Type B pancreatic cell (in vitro differentiated cells): ENCODE results near the gene OR5B2. TPM values are rescaled to one million over a fixed set of nuclear protein-coding genes. Genes with fewer than 3 reads are reported as not detected.

Source experiments
- DNase-seq: peaks from one replicate; pipeline ENCODE4 v3.0.0; 2021; ENCODE audit warnings: mixed read lengths; ENCODE audit not compliant: unreplicated experiment; ENCODE audit errors: extremely low spot score
- H3K27ac Mint-ChIP-seq: 2 replicates; pipeline ENCODE4 v1.8.0; 2021; ENCODE audit warnings: mild to moderate bottlenecking, mixed read lengths
- H3K27me3 Mint-ChIP-seq: 2 replicates; pipeline ENCODE4 v1.8.0; 2021; ENCODE audit warnings: mixed read lengths
- H3K36me3 Mint-ChIP-seq: 2 replicates; pipeline ENCODE4 v1.8.0; 2021; ENCODE audit warnings: mixed read lengths
- H3K4me1 Mint-ChIP-seq: one replicate; pipeline ENCODE4 v1.8.0; 2021; ENCODE audit warnings: mixed read lengths; ENCODE audit not compliant: unreplicated experiment
- H3K4me3 Mint-ChIP-seq: 2 replicates; pipeline ENCODE4 v1.8.0; 2021; ENCODE audit warnings: mild to moderate bottlenecking, mixed read lengths
- H3K9me3 Mint-ChIP-seq: 2 replicates; pipeline ENCODE4 v1.8.0; 2021; ENCODE audit warnings: mixed read lengths
- total RNA-seq: library from RNA; stranded (reverse); gene quantifications from 2 replicates; pipeline ENCODE4 v1.2.1, GENCODE V29; 2021; ENCODE audit warnings: low replicate concordance
- TF ChIP-seq, protein P1 (sequence below): fragments of 200-600 bp; sonication (generic); conservative IDR thresholded peaks from 2 replicates; pipeline ENCODE4 v1.5.0; 2021; ENCODE audit warnings: antibody characterized with exemption, mild to moderate bottlenecking

The OR5B2 gene
- total RNA-seq, 1 donor from 2014 or later = not detected

DNA sequence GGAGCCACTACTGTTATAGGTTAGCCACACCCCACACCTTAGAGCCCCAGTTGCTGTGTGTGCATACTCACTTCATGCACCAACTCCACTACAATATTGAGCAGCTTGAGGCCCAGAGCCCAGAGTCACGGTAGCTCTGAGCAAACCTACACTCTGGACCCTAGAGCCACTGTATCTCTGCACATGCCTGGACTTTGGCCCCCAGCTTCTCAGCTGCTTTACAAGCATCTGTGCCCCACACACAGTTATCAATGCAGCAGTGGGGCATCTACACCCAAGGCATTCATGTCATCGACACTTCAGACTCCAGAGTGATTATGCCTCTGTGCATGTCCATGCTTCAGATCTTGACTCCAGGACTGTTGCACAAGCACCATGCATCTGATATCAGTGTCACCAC lies 16.4 kb upstream of the OR5B2 start:
- TF ChIP-seq, protein P1, sequence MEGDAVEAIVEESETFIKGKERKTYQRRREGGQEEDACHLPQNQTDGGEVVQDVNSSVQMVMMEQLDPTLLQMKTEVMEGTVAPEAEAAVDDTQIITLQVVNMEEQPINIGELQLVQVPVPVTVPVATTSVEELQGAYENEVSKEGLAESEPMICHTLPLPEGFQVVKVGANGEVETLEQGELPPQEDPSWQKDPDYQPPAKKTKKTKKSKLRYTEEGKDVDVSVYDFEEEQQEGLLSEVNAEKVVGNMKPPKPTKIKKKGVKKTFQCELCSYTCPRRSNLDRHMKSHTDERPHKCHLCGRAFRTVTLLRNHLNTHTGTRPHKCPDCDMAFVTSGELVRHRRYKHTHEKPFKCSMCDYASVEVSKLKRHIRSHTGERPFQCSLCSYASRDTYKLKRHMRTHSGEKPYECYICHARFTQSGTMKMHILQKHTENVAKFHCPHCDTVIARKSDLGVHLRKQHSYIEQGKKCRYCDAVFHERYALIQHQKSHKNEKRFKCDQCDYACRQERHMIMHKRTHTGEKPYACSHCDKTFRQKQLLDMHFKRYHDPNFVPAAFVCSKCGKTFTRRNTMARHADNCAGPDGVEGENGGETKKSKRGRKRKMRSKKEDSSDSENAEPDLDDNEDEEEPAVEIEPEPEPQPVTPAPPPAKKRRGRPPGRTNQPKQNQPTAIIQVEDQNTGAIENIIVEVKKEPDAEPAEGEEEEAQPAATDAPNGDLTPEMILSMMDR = no peak
- Mint-ChIP-seq H3K27ac (no peak overlapping the region), H3K36me3 (no peaks in the 10 kb centered on the region), H3K4me1 (no peaks in the 10 kb centered on the region), H3K4me3 (no peak overlapping the region), H3K9me3 (no peaks in the 10 kb centered on the region), H3K27me3 (no peaks in the 10 kb centered on the region)
- DNase-seq = no peak

DNA sequence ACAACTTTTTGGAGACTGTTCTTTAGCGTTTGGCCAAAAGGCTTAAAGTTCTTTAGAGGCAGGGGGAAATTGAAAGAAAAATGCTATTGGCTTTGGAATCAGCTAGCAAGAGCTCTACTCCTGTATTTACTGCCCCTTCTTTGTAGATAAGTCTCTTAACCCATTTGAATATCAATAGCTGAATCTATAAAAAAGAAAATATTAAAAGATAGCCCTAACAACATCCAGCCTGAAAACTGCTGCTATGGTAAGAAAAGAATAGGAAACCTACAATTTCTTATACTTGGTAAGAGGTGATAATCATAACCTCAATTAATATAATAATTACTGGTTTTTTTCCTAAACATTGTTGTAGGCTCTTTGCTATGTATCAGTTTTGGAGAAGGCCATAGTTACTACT lies 14.2 kb upstream of the OR5B2 start, which contains the start of gene OR5B12:
Gene OR5B12 (minus strand): TSS at position 101 of the 400 bp plus-strand sequence. CDS start 2,085 bp downstream, outside the sequence.
- Mint-ChIP-seq H3K4me3 (no peak within 1 kb of the TSS), H3K27me3 (no peaks in the 10 kb centered on the region), H3K9me3 (no peaks in the 10 kb centered on the region), H3K4me1 (no peaks in the 10 kb centered on the region), H3K27ac (no peak within 1 kb of the TSS), H3K36me3 (no peaks in the 10 kb centered on the region)
- no peak for DNase-seq
- TF ChIP-seq, protein P1 = no peak

DNA sequence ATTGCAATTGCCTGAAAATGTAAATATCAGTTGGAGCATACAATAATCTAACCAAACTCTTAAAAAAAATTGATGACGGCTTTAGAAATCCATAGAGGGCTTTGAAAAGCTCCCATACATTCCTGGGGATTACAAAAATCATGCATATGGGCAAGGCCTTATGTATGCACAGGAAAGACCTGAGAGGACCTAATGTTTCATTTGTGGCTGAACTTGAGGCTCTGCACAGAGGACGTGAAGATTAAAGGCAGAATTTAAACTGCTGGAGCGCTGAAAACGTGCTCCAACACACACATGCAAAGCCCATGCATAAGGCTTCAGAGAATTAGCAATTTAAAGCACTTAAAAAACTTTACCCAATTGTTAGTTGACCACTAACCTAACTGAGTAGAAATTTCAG lies 10.6 kb upstream of the OR5B2 start:
- no peak overlapping the region for H3K27ac Mint-ChIP-seq
- no peaks in the 10 kb centered on the region for H3K4me1 Mint-ChIP-seq
- H3K9me3 Mint-ChIP-seq = no peaks in the 10 kb centered on the region
- no peak overlapping the region for H3K4me3 Mint-ChIP-seq
- TF ChIP-seq, protein P1 = no peak
- DNase-seq = no peak
- H3K27me3 Mint-ChIP-seq = no peaks in the 10 kb centered on the region
- no peaks in the 10 kb centered on the region for H3K36me3 Mint-ChIP-seq

DNA sequence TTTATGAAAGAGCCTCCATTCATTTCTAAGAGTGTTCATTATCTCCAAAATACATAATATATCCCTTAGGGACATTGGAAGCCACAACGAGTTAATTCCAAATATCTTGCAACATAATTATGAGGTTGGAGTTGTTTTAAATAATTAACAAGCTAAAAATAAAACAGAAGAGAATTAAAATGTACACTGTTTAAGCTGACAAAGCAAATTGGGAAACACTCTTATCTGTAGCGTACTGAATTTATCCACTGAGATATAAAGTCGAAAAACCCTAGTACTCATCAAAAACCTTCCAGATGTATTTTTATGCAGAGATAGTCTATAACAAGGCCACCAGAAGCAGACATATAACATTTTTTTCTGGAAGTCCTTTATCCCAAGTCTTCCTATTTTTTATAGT lies 6.3 kb upstream of the OR5B2 start:
- Mint-ChIP-seq H3K36me3 (no peaks in the 10 kb centered on the region), H3K27ac (no peak overlapping the region), H3K9me3 (no peaks in the 10 kb centered on the region), H3K4me1 (no peaks in the 10 kb centered on the region), H3K27me3 (no peaks in the 10 kb centered on the region), H3K4me3 (no peak overlapping the region)
- DNase-seq = no peak
- TF ChIP-seq, protein P1 = no peak

DNA sequence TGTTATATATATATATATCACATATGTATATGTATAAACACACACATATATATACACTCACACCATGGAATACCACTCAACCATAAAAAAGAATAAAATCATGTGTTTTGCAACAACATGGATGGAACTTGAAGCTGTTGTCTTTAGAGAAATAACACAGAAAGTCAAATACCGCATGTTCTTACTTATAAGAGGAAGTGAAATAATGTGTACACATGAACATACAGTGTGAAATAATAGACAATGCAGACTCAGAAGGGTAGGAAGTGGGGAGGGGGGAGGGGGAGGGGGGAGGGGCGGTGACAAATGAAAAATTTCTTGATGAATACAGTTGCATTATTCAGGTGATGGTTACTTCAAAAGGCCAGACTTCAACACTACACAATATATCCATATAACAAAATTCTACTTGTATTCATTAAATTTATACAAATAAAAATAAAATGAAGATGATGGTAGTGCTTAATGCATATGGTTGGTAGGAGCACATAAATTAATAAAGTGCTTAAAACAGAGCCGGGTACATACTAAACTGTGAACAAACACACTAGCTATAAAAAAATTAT lies 5.8 kb upstream of the OR5B2 start:
- H3K27ac Mint-ChIP-seq = no peak overlapping the region
- no peaks in the 10 kb centered on the region for H3K36me3 Mint-ChIP-seq
- no peak overlapping the region for H3K4me3 Mint-ChIP-seq
- H3K27me3 Mint-ChIP-seq = no peaks in the 10 kb centered on the region
- H3K9me3 Mint-ChIP-seq = no peaks in the 10 kb centered on the region
- TF ChIP-seq, protein P1 = no peak
- DNase-seq = no peak
- no peaks in the 10 kb centered on the region for H3K4me1 Mint-ChIP-seq

DNA sequence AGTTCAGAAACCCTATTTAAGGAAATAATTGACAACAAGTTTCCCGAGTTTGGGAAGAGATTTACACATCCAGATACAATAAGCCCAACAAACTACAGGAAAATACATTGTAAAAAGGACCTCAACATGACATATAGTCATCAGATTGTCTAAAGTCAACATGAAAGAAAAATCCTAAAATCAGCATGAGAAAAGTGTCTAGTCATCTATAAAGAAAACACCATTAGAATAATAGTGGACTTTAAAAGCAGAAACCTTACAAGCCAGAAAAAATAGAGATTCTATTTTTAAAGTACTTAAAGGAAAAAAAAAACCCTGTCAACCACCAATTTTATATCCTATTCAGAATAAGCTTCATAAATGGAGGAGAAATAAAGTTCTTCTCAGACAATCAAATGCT lies 1.4 kb upstream of the OR5B2 start:
- Mint-ChIP-seq H3K4me1 (no peaks in the 10 kb centered on the region), H3K4me3 (no peak overlapping the region), H3K27me3 (no peaks in the 10 kb centered on the region), H3K9me3 (no peaks in the 10 kb centered on the region), H3K27ac (no peak overlapping the region), H3K36me3 (no peaks in the 10 kb centered on the region)
- TF ChIP-seq, protein P1 = no peak
- DNase-seq = no peak
